Activated CD8-positive, alpha-beta memory T cell treated with anti-CD3 and anti-CD28 coated beads, Interleukin-2, amount 50 U/mL, for 1 hour (primary cell): ENCODE data around the gene ERMP1.

ENCODE experiments used
- DNase-seq: peaks from one replicate; pipeline ENCODE4 v3.0.0-alpha.2; 2020; ENCODE audit errors: extremely low read depth

Gene ERMP1

GRCh38 chr9:5854063-5854790 is 21.3 kb upstream of the ERMP1 start:
- no peak for DNase-seq

GRCh38 chr9:5853617-5854016 is 20.7 kb upstream of the ERMP1 start:
- no peak for DNase-seq

GRCh38 chr9:5852987-5853386 is 20.1 kb upstream of the ERMP1 start:
- DNase-seq = no peak

- DNase-seq = no peak
Measured at GRCh38 chr9:5851445-5851844, 18.5 kb upstream of the ERMP1 start.

GRCh38 chr9:5850724-5851122 is 17.8 kb upstream of the ERMP1 start:
- no peak for DNase-seq

- no peak for DNase-seq
Measured at GRCh38 chr9:5848372-5848882, 15.5 kb upstream of the ERMP1 start.

GRCh38 chr9:5846501-5846921 is 13.6 kb upstream of the ERMP1 start:
- DNase-seq = no peak

- DNase-seq = no peak
Measured at GRCh38 chr9:5846096-5846495, 13.2 kb upstream of the ERMP1 start.

- no peak for DNase-seq
Measured at GRCh38 chr9:5845157-5845531, 12.2 kb upstream of the ERMP1 start.

- no peak for DNase-seq
Measured at GRCh38 chr9:5843794-5844471, 11.0 kb upstream of the ERMP1 start.

- DNase-seq = no peak
Measured at GRCh38 chr9:5842929-5843793, 10.2 kb upstream of the ERMP1 start.

GRCh38 chr9:5841771-5842573 is 9.1 kb upstream of the ERMP1 start:
- peak; percentile 45 for DNase-seq

- DNase-seq = no peak
Measured at GRCh38 chr9:5840788-5841187, 7.9 kb upstream of the ERMP1 start.

GRCh38 chr9:5839572-5839902 is 6.6 kb upstream of the ERMP1 start:
- DNase-seq = no peak

GRCh38 chr9:5838884-5839571 is 6.1 kb upstream of the ERMP1 start:
- no peak for DNase-seq

- DNase-seq = no peak
Measured at GRCh38 chr9:5835808-5836207, 2.9 kb upstream of the ERMP1 start.

- no peak for DNase-seq
Measured at GRCh38 chr9:5834214-5834613, 1.3 kb upstream of the ERMP1 start.

GRCh38 chr9:5832071-5832537 is 813 bp downstream of the ERMP1 start:
- no peak for DNase-seq

- DNase-seq = no peak
Measured at GRCh38 chr9:5825895-5826622, 6.9 kb downstream of the ERMP1 start.

GRCh38 chr9:5825223-5825622 is 7.7 kb downstream of the ERMP1 start:
- DNase-seq = no peak
